HG02973 (cell line): ENCODE data around the gene GALNT10.
A peak's percentile ranks its signal among the peaks of the same experiment; 100 is the strongest.

Experiments
- ATAC-seq: cut with Tn5 transposase; IDR thresholded peaks from one replicate; pipeline ENCODE4 v1.9.1; 2021; ENCODE audit warnings: moderate library complexity; ENCODE audit not compliant: unreplicated experiment

The GALNT10 gene

DNA sequence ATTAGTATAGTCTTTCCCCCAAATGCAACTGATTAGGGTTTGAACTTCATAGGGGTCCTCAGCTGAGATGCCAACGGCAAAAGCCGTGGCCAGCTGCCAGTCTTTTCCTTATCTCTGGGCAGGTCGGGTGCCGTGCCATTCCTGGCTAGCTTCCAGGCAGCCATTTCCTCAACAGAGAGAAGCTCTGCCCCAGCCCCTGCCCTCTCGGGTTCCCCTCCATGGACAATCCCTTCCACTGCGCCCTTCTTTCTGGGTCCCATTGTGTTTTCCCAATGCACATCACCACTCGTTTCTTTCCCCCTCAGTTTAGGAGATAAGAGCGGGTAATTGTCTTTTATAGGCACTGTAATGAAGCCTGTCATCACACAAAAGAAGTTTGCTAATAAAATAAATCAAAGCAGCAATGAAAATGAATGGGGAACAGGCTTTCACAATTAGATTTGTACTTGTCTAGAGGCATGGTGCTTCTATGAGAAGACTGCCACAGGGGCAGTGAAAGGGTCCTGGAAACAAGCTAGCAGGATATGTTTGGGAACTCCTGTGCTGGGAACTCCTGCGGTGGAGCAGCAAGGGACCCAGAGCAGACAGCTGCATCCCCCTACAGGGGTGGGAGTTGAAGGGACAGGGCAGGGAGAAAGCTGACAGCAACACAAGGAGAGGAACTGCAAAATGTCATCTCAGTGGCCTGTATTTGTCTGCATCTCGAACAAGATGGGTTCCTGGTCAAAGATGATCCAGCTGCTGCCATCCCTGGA is 207.3 kb downstream of the GALNT10 start:
- no peak for ATAC-seq

DNA sequence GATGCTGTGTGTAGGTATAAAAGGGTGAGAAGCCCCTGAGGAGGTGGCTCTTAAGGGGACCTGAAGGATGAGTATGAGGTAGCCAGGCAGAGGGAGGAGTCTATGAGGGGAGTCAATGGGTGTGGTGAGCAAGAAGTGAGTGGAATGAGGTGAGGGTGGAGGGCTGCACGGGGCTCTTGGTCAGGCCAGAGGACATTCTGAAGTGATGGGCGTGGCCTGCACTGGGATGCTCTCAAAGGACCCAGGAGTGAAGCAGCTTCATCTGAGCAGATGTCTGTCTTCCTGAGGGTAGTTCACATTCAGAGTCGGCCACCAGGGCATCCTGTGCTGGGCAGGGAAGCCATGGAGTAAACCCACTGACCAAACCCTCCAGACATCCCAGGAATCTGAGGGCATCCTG is 210.1 kb downstream of the GALNT10 start:
- no peak for ATAC-seq

GRCh38 chr5:154401355-154401754 is 210.8 kb downstream of the GALNT10 start:
- ATAC-seq, result no peak

DNA sequence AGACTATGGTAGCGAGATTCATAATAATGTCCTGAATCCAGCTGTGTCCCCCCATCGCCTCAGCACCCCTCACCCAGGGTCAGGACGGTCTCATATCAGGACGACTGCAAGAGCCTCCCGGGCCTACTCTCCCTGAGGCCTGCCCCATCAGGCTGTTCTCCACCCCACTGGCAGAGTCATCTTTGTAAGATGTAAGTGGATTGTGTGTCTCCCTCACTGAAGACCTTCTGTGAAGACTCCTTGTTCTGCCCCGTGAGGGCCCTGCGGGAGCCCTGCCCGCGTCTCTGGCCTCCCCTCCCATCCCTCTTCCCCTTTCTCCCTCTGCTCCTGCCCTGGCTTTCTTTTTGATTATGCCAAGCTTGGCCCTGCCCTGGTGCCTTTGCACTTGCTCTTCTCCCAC is 211.4 kb downstream of the GALNT10 start:
- no peak for ATAC-seq

GRCh38 chr5:154402611-154403010 is 212.1 kb downstream of the GALNT10 start:
- no peak for ATAC-seq

DNA sequence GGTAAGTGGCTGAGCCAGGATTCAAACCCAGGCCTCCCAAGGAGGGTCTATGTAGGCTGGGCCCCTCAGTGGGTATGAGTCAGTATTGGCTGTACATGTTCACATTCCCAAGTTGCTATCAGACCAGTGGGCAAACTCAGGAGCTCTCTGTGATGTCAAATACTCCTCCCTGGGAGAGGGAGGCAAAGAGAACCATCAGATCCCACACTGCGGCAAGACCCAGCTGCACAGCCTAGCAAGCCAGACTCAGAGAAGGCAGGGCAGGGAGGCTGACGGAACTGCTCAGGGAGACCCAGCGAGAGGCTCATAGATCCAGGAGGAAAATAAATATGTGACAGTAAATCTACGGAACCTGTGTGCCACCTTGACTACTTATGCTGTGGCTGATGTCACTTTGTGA is 212.7 kb downstream of the GALNT10 start:
- ATAC-seq, result no peak

GRCh38 chr5:154403776-154404387 is 213.3 kb downstream of the GALNT10 start:
- no peak for ATAC-seq

- peak; percentile 97 for ATAC-seq
These were observed 214.7 kb downstream of the GALNT10 start for GRCh38 chr5:154405078-154405792.

DNA sequence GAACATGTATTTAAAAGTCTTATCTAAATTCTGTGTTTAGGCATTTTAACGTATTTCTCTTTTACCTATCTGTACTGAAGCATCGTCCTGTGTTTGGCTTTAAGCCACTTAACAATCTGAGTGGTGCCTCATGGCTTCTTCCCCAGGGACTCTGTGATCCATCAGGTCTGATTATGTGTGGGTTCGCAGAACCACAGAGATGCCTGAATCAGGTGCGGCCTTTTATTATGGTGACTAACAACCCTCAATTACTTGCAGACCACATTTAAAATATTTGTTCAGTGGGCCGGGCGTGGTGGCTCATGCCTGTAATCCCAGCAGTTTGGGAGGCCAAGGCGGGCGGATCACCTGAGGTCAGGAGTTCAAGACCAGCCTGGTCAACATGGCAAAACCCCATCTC is 215.7 kb downstream of the GALNT10 start:
- ATAC-seq, result no peak

- no peak for ATAC-seq
These were observed 216.3 kb downstream of the GALNT10 start for GRCh38 chr5:154406826-154407225.

GRCh38 chr5:154408811-154409210 is 218.3 kb downstream of the GALNT10 start:
- no peak for ATAC-seq

DNA sequence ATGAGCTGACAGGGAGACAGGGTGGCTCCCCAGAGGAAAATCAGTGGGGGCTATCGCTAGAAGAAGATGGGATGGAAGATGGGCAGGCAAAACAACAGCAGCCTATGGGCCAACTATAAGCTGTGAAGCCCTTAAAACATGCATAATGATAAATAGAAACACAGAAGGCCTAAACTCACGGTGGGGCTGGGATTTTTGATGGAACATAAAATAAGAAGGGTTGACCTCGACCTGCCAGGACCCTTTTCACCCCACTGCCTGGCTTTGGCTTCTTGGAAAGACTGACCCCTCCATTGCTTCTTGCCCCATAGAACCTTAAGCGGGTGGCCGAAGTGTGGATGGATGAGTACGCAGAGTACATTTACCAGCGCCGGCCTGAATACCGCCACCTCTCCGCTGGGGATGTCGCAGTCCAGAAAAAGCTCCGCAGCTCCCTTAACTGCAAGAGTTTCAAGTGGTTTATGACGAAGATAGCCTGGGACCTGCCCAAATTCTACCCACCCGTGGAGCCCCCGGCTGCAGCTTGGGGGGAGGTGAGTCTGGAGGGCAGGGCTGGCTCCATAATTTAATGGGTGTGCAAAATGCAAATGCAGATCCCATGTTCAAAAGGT is 218.8 kb downstream of the GALNT10 start:
- ATAC-seq, result no peak

- no peak for ATAC-seq
These were observed 219.5 kb downstream of the GALNT10 start for GRCh38 chr5:154410008-154410407.

GRCh38 chr5:154410786-154411185 is 220.3 kb downstream of the GALNT10 start:
- no peak for ATAC-seq

- no peak for ATAC-seq
These were observed 220.8 kb downstream of the GALNT10 start for GRCh38 chr5:154411338-154411737.

DNA sequence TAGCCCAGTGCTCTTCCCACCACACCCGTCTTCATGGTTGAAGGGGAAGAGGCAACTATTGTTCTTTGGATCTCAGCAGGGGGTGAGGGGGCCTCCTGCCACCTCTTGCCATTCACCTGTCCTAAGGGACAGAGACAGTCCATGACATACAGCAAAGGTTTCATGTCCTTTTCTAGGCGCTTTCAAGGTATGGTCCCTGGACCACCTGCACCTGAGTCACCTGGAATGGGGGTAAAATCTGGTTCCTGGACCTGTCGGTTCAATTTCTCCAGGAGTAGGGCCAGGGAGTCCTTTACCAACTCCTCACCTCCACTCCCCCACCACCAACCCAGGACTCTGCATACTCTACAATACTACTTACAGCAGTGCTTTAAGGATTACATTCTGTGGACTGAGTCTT is 221.8 kb downstream of the GALNT10 start:
- no peak for ATAC-seq

GRCh38 chr5:154412925-154413324 is 222.4 kb downstream of the GALNT10 start:
- ATAC-seq, result no peak

- ATAC-seq, result no peak
These were observed 224.6 kb downstream of the GALNT10 start for GRCh38 chr5:154415114-154415513.

GRCh38 chr5:154418344-154418820 is 227.8 kb downstream of the GALNT10 start:
- no peak for ATAC-seq

- no peak for ATAC-seq
These were observed 228.7 kb downstream of the GALNT10 start for GRCh38 chr5:154419236-154419635.

GRCh38 chr5:154421868-154422267 is 231.3 kb downstream of the GALNT10 start:
- no peak for ATAC-seq
